SIG-M5 (cell line): ENCODE results near the gene SLC25A51.
"Not testable (repeated sequence)": the region's sequence is repeated elsewhere in the genome, so short reads cannot be mapped to it uniquely, and the experiment has no call there.

Source experiments
- DNase-seq: peaks from one replicate; lab custom pipeline; 2025; lab: John Stamatoyannopoulos, UW

SLC25A51 gene

GRCh38 chr9:37902796-37903646 is 906 bp downstream of the SLC25A51 start:
- DNase-seq, result no peak

- DNase-seq, result no peak
Observed at GRCh38 chr9:37902131-37902530, 1.8 kb downstream of the SLC25A51 start.

GRCh38 chr9:37899041-37899440 is 4.9 kb downstream of the SLC25A51 start:
- no peak for DNase-seq

- DNase-seq, result no peak
Observed at GRCh38 chr9:37897665-37898064, 6.3 kb downstream of the SLC25A51 start.

GRCh38 chr9:37892063-37892462 is 11.9 kb downstream of the SLC25A51 start:
- no peak for DNase-seq

- not testable (repeated sequence) for DNase-seq
Observed at GRCh38 chr9:37891042-37891441, 12.9 kb downstream of the SLC25A51 start.

- DNase-seq, result no peak
Observed at GRCh38 chr9:37889536-37889935, 14.4 kb downstream of the SLC25A51 start.

- peak; percentile 5 for DNase-seq
Observed at GRCh38 chr9:37887977-37888583, 15.8 kb downstream of the SLC25A51 start.

GRCh38 chr9:37880916-37881479 is 22.9 kb downstream of the SLC25A51 start:
- no peak for DNase-seq

GRCh38 chr9:37876376-37876775 is 27.6 kb downstream of the SLC25A51 start:
- DNase-seq, result no peak

- DNase-seq, result no peak
Observed at GRCh38 chr9:37873955-37874354, 30.0 kb downstream of the SLC25A51 start.

- DNase-seq, result no peak
Observed at GRCh38 chr9:37870799-37871176, 33.1 kb downstream of the SLC25A51 start.

- no peak for DNase-seq
Observed at GRCh38 chr9:37870081-37870798, 33.7 kb downstream of the SLC25A51 start.

GRCh38 chr9:37862530-37862929 is 41.4 kb downstream of the SLC25A51 start:
- no peak for DNase-seq

GRCh38 chr9:37859043-37859442 is 44.9 kb downstream of the SLC25A51 start:
- DNase-seq, result no peak

- DNase-seq, result no peak
Observed at GRCh38 chr9:37856551-37856950, 47.4 kb downstream of the SLC25A51 start.

- no peak for DNase-seq
Observed at GRCh38 chr9:37852222-37852621, 51.7 kb downstream of the SLC25A51 start.

- no peak for DNase-seq
Observed at GRCh38 chr9:37840560-37841194, 63.2 kb downstream of the SLC25A51 start.

- DNase-seq, result no peak
Observed at GRCh38 chr9:37839496-37840461, 64.1 kb downstream of the SLC25A51 start.
